Islet of Langerhans (tissue), 1 donor: Measurements from ENCODE around the gene NAP1L5.
A peak's percentile ranks its signal among the peaks of the same experiment; 100 is the strongest.

Experiments
- FAIRE-seq: peaks from one replicate; lab custom pipeline; 2011; peaks lifted over from hg19 to GRCh38; lab: Jason Lieb, UNC

The NAP1L5 gene

GRCh38 chr4:88659890-88660208 is 37.8 kb downstream of the NAP1L5 start:
- FAIRE-seq = peak; percentile 83

GRCh38 chr4:88659055-88659889 is 38.4 kb downstream of the NAP1L5 start:
- FAIRE-seq = peak; percentile 95

DNA sequence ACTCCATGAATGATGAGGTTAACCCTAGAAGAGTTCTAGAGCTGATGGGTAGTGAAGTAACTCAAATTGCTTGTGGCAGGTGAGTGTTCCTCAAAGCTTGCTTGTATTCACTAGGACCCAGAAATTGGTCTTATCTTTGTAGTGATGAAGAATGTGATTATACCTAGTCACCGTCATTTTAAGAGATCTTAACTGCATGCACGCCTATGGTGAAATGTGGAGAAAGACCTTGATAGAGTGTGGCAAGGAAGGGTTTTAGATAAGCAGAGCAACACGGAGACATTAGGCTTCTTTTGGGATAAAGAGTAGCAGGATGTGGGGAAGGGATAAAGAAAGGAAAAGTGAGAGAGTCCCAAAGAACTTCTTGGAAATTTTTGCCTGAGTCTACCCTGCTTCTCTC is 42.4 kb downstream of the NAP1L5 start:
- no peak for FAIRE-seq

DNA sequence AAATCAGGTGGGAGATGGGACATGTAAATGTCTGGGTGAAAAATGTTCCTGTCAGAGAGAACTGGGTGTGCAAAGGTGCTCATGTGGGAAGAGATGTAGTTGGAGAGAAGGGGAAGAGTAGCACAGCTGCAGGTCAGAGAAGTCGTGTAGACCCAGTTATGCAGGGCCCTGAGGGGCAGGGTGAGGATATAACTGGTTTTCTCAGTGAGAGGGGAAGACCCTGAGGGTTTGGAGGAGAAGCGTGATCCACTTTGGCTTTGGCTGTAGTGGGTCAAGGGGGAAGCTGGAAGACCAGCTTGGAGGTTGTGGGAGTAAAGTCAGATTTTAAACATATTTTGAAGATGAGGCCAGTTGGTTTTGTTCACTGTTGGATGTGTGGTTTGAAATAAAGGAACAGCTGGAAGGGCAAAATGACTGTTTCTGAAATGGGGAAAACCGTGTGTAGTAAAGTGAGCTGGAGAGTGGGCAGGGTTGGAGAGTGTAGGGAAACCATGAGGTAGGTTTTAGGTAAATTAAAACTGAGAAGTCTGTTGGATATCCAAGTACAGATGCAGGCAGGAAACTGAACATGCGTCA is 44.2 kb downstream of the NAP1L5 start:
- no peak for FAIRE-seq

GRCh38 chr4:88649716-88650115 is 47.9 kb downstream of the NAP1L5 start:
- FAIRE-seq = no peak

DNA sequence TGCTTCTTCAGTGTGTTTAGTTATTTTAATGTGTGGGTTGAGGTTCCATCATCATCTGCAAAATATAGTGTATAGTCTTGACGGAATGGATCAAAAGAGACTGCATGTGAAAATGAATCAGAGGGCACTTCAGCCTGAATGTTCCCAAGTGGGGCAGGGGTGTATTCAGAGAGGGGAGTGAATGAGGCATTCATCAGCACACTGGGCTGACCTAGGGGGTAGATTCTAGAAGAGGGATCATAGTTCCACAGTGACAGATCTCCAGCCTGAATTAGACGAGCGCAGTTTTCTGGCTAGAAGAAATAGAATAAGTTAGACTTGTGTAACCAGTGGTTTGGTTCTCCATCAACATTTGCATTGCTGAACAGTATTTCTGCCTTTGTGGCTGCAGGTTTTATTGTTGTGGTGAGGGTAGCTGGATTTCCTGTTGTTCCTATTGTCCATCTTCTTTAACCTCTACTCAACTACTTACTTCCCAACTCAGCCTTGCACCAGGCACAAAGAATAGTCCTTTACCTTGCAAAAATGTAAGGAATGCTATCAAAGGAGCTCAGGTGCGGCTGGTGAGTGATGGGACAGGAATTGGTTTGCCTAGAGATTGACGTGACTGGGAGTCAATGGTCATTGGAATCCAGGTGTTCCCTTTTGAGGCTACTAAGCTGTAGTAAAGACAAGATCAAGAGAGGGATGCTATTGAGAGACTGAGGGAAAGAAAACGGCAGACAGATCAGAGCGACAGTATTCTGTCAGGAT is 50.9 kb downstream of the NAP1L5 start:
- FAIRE-seq = no peak

DNA sequence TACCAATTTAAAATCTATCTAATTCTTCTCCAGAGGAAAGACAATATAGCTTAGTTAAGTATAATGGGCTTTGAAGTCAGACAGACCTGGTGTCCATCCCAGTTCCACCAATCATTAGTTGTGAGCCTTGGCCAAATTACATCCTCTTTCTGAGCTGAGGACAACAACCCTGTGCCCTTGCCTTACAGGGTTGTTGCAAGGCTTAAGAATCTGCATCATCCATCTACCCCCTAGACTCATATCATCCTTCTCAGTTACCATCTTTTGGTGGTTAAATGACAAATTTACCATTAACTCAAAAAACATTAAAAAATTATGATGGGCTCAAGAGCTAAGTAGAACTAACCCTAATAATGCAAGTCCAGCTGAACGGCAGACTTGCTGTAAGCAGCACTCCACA is 51.6 kb downstream of the NAP1L5 start:
- no peak for FAIRE-seq
